Activated CD8-positive, alpha-beta memory T cell treated with anti-CD3 and anti-CD28 coated beads, Interleukin-2, amount 50 U/mL, for 4 hours (primary cell): ENCODE measurements around the gene CFAP99.
A peak's percentile ranks its signal among the peaks of the same experiment; 100 is the strongest.

Source experiments
- DNase-seq: peaks from one replicate; pipeline ENCODE4 v3.0.0-alpha.2; 2020

Gene CFAP99

GRCh38 chr4:2432004-2432403 is 13.2 kb downstream of the CFAP99 start:
- DNase-seq, result no peak

DNA sequence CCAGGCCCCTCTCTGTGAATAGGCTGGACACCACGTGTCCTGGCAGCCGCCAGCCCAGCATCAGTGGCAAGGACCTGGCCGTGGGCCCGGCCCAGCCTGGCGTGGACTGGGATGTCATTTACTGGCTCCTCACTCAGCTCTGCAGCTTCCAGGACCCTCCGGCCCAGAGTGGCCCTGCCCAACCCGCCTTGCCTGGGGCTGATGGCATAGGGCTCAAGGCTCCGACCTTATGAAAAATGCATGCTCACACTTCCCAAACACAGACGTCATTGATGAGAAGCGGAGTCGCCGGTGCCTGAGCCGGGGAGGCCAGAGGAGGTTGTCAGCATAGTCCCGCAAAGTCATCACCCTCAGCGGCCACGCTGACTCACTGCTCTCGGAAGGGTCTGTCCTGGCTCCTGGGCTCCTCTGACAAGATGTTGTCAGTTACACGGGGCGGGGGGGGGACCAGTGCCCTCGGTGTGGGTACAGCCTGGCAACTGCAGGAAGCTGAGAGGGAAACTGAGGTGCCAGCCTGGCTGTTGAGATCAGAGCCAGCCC is 14.3 kb downstream of the CFAP99 start:
- no peak for DNase-seq

- no peak for DNase-seq
Measured at GRCh38 chr4:2433609-2434350, 15.0 kb downstream of the CFAP99 start.

- no peak for DNase-seq
Measured at GRCh38 chr4:2434420-2434819, 15.7 kb downstream of the CFAP99 start.

DNA sequence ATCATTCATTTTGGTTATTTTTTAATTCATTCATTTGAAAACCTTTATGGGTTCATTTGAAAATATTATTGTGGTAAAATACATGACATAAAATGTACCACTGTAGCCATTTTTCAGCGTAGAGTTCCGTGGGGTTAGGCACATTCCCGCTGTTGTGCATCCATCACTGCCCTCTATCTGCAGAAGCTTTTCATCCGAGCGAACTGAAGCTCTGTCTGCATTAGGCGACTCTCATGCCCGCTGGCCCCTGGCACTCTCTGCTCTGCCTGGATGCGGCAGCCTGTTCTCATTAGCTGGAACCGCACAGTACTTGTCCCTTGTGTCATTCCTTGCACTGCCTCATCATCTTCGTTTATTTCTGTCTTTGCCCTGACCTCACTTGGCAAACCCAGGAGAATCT is 17.5 kb downstream of the CFAP99 start:
- DNase-seq, result no peak

DNA sequence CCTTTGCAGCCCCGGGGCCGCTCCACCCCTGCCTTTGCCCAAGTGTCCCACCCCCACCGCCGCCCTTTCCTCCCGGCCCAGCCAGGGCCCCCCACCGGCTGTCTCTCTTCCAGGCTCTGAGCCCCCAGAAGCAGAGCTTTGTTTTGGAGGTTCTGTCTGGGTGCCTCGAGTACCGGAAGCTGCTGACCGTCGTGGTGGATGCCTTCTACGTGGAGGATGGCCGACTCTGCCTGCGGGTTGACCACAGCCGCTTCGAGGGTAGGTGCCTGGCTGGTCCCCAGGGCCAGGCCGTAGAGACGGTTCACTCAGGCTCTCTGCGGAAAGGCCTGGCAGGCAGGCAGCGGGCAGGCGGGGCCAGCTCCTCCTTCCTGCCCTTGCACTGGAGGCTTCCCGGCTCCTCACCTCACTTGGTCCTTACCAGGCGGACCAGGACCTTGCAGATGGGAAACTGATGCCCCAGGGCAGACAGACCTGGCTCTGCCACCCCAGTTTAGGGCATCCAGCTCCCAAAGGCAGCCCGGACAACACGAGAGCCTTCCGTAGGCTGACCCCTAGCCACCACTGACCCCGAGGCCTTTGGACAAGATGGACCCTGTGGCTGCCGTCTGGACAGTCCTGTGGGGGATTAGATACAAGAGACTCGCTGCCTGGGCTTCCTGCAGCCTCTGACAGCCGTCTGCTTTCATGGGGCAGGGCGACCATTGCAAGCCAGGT is 18.2 kb downstream of the CFAP99 start:
- DNase-seq, result no peak

DNA sequence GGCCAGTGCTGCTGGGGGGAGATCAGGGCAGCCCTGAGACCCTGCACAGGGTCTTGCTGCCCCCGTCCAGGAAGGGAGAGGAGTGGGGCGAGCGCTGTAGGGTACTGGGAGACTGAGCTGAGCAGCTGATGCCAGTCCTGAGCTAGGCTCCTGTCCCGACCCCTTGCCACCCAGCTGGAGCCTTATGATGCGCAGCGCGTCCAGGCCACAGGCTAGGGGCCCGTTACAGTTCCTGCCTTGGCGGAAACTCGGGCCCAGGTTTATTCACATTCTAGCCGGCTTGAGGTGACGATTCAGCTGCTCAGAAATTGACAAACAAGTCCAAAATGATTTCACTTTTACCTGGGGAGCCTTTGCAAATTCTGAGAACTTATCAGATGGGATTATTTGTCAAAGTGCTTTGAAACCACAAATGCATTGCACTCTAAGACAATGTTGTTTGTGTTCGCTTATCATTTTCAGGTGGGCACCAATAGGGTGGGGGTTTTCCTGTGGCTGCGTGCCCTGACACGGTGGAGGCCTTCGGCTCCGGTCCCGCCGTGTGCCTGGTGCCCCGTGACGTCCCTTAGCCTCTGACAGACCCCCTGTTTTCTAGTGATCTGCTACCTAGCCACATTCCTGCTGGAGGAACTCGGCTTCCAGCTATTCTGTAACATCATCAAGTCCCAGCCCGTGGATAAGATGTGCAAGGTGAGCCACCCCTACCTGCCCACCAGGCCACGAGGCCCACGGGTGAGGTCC is 18.9 kb downstream of the CFAP99 start:
- DNase-seq, result no peak

- DNase-seq, result no peak
Measured at GRCh38 chr4:2438822-2439718, 20.3 kb downstream of the CFAP99 start.

GRCh38 chr4:2441393-2442174 is 22.8 kb downstream of the CFAP99 start:
- peak; percentile 72 for DNase-seq

GRCh38 chr4:2442175-2442993 is 23.6 kb downstream of the CFAP99 start:
- DNase-seq, result no peak

DNA sequence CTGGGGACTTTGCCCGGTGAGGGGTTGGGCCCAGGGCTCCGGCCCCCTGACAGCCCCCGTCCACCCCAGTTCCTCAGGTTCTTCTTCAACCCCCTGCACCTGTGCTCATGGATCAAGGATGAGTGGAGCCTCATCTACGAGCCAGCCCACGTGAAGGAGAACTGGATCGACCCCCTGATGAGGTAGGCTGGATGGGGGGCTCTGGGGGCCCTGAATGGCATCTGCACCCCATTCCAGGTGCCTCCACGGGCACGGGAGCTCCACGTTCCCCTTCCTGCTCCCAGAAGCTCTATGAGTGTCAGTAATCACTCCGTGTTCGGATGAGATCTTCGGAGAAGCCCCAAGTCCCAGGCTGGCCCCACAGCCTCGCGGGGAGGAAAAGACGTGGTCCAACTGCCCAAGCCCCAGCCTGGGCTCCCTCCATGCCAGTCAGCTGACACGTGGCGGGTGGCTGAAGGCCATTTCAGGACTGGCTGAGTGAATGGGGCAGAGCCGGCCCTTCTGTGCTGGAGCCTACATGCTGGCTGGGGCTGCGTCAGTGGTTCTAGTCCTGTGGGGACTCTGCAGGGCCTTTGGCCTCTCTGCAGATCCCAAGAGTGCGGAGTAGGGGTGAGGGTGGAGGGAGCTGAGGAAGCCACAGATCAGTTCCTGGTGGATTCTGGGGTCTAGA is 24.4 kb downstream of the CFAP99 start:
- DNase-seq, result no peak

DNA sequence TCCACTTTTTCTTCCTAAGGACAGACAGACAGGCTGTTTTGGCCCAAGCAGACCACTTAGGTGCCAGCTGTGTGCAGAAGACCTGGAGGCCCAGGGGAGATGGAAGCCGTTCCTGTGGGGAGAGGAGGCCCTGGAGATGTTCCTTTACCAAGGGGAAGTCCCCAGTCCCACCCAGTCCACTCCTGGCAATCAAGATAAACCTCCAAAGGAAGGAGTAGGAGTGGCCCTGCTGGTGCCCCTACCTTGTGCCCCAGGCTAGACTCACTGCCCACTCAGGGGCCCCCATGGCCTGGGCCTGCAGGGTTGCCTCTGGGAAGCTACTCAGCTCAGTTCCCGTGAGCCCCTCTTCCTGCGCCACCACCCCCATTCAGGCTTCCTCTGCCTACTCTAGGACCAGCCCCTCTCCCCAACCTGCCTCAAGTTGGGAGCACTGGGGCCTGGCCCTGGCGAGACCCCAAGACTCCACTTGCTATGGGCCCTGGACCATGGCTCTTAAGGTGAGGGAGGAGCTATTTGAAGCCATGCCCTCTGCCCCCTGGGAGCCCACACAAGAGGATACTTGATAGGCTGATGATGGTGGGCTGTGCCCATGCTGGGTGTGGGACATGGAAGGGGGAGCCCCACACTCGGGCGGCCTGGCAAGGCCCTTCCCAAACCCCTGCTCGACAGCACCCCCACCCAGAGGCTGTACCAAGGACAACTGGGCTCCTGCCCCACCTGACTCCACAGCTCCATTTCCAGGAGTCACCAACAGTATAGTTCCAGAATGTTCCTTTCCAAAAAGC is 25.4 kb downstream of the CFAP99 start:
- DNase-seq, result no peak

GRCh38 chr4:2445130-2445529 is 26.4 kb downstream of the CFAP99 start:
- DNase-seq, result no peak

GRCh38 chr4:2445571-2445970 is 26.8 kb downstream of the CFAP99 start:
- DNase-seq, result no peak

DNA sequence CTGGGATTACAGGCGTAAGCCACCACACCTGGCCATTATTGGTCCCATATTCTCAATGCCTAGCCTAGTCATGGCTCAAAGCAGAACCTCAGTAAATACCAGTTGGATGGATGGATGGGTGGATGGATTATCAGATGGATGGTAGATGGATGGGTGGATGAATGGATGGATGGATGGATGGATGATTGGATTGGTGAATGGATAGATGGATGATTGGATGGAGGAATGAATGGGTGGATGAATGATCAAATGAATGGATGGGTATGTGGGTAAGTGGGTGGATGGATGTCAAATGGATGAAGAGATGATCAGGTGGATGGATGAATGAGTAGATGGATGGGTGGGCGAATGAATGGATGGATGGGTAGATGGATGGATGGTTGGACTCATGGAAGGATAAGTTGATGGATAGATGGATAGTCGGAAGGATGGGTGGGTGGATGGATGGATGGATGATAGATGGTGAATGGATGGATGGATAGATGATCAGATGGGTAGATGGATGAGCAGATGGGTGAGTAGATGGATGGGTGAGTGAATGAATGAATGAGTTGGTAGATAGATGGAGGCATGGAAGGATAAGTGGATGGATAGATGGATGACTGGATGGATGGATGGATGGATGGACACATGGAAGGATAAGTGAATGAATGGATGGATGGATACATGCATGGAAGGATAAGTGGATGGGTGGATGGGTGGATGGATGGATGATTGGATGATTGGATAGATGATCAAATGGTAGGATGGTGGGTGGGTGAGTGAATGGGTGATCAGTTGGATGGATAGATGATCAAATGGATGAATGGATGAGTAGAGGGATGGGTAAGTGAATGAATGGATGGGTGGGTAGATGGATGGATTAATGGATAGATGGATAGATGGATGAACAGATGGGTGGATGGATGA is 28.2 kb downstream of the CFAP99 start:
- no peak for DNase-seq

DNA sequence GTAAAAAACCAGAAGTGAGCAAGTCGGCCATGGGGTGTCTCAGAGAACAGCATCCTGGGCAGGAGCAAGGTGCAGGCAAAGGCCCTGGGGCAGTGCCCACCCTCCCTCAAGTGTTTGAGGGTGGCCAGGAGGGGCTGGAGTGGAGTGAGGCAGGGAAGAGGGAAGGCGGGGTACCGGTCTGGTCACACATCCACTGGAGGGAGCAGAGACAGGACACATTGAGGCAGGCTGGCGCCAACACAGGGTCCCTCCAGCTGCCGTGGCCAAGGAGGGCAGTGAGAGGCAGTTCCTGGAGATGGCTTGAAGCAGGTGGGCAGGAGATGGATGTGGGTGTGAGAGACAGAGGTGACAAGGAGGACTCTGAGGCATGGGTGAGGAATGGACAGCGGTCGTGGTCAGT is 29.8 kb downstream of the CFAP99 start:
- DNase-seq, result no peak

GRCh38 chr4:2449051-2449450 is 30.3 kb downstream of the CFAP99 start:
- DNase-seq, result no peak
